HEK293 (cell line): Measurements from ENCODE around the gene AP3D1.

Experiments
- CTCF ChIP-seq: fragments of 450-650 bp; formaldehyde crosslinking; IDR thresholded peaks from 2 replicates; pipeline ENCODE4 v1.5.1; 2016; ENCODE audit warnings: missing biosample characterization, missing genetic modification characterization
- KLF1 ChIP-seq: fragments of 450-650 bp; formaldehyde crosslinking; IDR thresholded peaks from 2 replicates; pipeline ENCODE4 v1.5.1; 2016; ENCODE audit warnings: missing biosample characterization, missing genetic modification characterization
- KLF9 ChIP-seq: fragments of 450-650 bp; formaldehyde crosslinking; IDR thresholded peaks from 2 replicates; pipeline ENCODE4 v1.5.1; 2016; ENCODE audit warnings: missing biosample characterization, missing genetic modification characterization, low read depth
- PBX3 ChIP-seq: sonication (generic); formaldehyde crosslinking; IDR thresholded peaks from 2 replicates; pipeline ENCODE4 v1.8.1; 2022; ENCODE audit warnings: mild to moderate bottlenecking, moderate library complexity, missing genetic modification reagents
- SP2 ChIP-seq: fragments of 450-650 bp; formaldehyde crosslinking; IDR thresholded peaks from 2 replicates; pipeline ENCODE4 v1.5.1; 2016; ENCODE audit warnings: missing biosample characterization, missing genetic modification characterization
- YY2 ChIP-seq: fragments of 450-650 bp; formaldehyde crosslinking; IDR thresholded peaks from 2 replicates; pipeline ENCODE4 v1.5.1; 2016; ENCODE audit warnings: missing biosample characterization, missing genetic modification characterization
- ZFHX2 ChIP-seq: fragments of 450-650 bp; formaldehyde crosslinking; conservative IDR thresholded peaks from 2 replicates; pipeline ENCODE4 v1.5.1; 2016; ENCODE audit warnings: missing biosample characterization, missing genetic modification characterization
- ZFP69B ChIP-seq: fragments of 450-650 bp; formaldehyde crosslinking; IDR thresholded peaks from 2 replicates; pipeline ENCODE4 v1.5.1; 2016; ENCODE audit warnings: missing biosample characterization, missing genetic modification characterization
- ZNF16 ChIP-seq: fragments of 450-650 bp; formaldehyde crosslinking; IDR thresholded peaks from 2 replicates; pipeline ENCODE4 v1.5.1; 2016; ENCODE audit warnings: low read depth, missing biosample characterization, missing genetic modification characterization
- ZNF169 ChIP-seq: fragments of 450-650 bp; formaldehyde crosslinking; IDR thresholded peaks from 2 replicates; pipeline ENCODE4 v1.5.1; 2016; ENCODE audit warnings: missing biosample characterization, missing genetic modification characterization
- ZNF24 ChIP-seq: fragments of 450-650 bp; formaldehyde crosslinking; IDR thresholded peaks from 2 replicates; pipeline ENCODE4 v1.5.1; 2016; ENCODE audit warnings: missing biosample characterization, missing genetic modification characterization
- ZNF335 ChIP-seq: fragments of 450-650 bp; formaldehyde crosslinking; conservative IDR thresholded peaks from 2 replicates; pipeline ENCODE4 v1.5.1; 2016; ENCODE audit warnings: missing biosample characterization, missing genetic modification characterization
- ZNF518A ChIP-seq: fragments of 450-650 bp; formaldehyde crosslinking; conservative IDR thresholded peaks from 2 replicates; pipeline ENCODE4 v1.5.1; 2016; ENCODE audit warnings: low read depth, missing biosample characterization, missing genetic modification characterization
- ZNF629 ChIP-seq: fragments of 450-650 bp; formaldehyde crosslinking; IDR thresholded peaks from 2 replicates; pipeline ENCODE4 v1.5.1; 2017; ENCODE audit warnings: missing biosample characterization, missing genetic modification characterization
- ZNF677 ChIP-seq: fragments of 450-650 bp; IDR thresholded peaks from 2 replicates; pipeline ENCODE4 v1.5.0; 2018; ENCODE audit warnings: missing biosample characterization, mild to moderate bottlenecking, missing genetic modification characterization, moderate library complexity
- ZNF701 ChIP-seq: fragments of 450-650 bp; formaldehyde crosslinking; IDR thresholded peaks from 2 replicates; pipeline ENCODE4 v1.5.1; 2016; ENCODE audit warnings: missing biosample characterization, missing genetic modification characterization
- ZNF792 ChIP-seq: fragments of 450-650 bp; formaldehyde crosslinking; IDR thresholded peaks from 2 replicates; pipeline ENCODE4 v1.5.1; 2016; ENCODE audit warnings: missing biosample characterization, missing genetic modification characterization
- ZSCAN4 ChIP-seq: fragments of 450-650 bp; formaldehyde crosslinking; IDR thresholded peaks from 2 replicates; pipeline ENCODE4 v1.5.1; 2017; ENCODE audit warnings: missing biosample characterization, missing genetic modification characterization
- ZSCAN5A ChIP-seq: fragments of 450-650 bp; formaldehyde crosslinking; IDR thresholded peaks from 2 replicates; pipeline ENCODE4 v1.5.1; 2016; ENCODE audit warnings: missing biosample characterization, missing genetic modification characterization

AP3D1 gene

GRCh38 chr19:2050991-2051772 lies 100.2 kb downstream of the AP3D1 start, which contains the start of gene MKNK2 (continued):
- TF ChIP-seq ZSCAN5A (tag by site-specific recombination) (peak; percentile 93; the same call in 1 of the 2 replicates), ZFHX2 (peak; percentile 66), KLF9 (tag by site-specific recombination) (peak; percentile 84; the same call in 1 of the 2 replicates), PBX3 (0 out of 2 replicates have a peak, but pooled peaks have one; percentile 45), ZNF677 (peak; percentile 71), SP2 (tag by site-specific recombination) (peak; percentile 65), ZNF16 (tag by site-specific recombination) (peak; percentile 100), ZSCAN4 (0 out of 2 replicates have a peak, but pooled peaks have one; percentile 23), ZNF629 (tag by site-specific recombination) (0 out of 2 replicates have a peak, but pooled peaks have one; percentile 12), ZNF24 (peak; percentile 77), YY2 (tag by site-specific recombination) (peak; percentile 34; the same call in 1 of the 2 replicates), ZNF792 (tag by site-specific recombination) (0 out of 2 replicates have a peak, but pooled peaks have one; percentile 20), ZNF335 (tag by site-specific recombination) (peak; percentile 87), KLF1 (tag by site-specific recombination) (peak; percentile 29), ZNF701 (tag by site-specific recombination) (no peak), ZNF169 (tag by site-specific recombination) (no peak), ZFP69B (0 out of 2 replicates have a peak, but pooled peaks have one; percentile 35), CTCF (tag by site-specific recombination) (peak; percentile 96), ZNF518A (no peak)
